Bone marrow (tissue), 2 donors: ENCODE results near the gene GABRG3.

Experiments used
- DNase-seq, 2 donors: peaks; one replicate each; lab custom pipeline; 2025; lab: John Stamatoyannopoulos, UW

The GABRG3 gene

DNA sequence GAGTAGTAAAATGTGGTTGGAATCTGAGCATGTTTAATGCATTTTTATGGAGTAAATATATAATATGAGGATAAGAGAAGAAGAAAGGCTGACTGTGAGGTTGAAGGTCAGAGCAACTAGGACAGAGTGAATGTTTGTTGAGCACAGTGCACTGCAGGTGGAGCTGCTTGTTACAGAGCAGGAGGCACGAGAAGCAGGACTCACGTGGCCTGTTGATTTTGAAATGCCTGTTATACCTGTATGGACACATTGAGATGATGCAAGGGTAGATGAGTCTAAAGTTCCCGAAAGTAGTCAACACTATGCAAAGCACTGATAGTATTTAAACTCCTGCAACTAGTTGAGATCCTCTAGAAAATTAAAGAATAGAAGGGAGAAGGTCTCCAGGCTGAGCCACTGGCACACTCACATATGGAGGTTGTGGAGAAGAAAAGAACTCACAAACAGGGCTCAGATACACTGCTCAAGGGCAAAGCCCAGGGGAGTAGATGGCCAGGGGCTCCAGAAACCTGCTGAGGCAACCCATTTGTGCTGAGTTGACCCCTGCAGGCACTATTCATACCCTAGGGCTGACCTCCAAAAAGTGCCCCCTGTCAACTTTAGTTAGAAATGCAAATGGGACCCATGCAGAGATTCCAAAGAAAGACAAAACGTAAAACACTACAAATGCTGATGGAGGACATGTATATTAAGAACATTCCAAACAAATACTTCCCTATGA lies 541.5 kb downstream of the GABRG3 start:
- no peak for DNase-seq

- no peak for DNase-seq
Observed at GRCh38 chr15:27514526-27514925, 543.5 kb downstream of the GABRG3 start.

GRCh38 chr15:27527490-27528067 lies 556.6 kb downstream of the GABRG3 start:
- no peak for DNase-seq

DNA sequence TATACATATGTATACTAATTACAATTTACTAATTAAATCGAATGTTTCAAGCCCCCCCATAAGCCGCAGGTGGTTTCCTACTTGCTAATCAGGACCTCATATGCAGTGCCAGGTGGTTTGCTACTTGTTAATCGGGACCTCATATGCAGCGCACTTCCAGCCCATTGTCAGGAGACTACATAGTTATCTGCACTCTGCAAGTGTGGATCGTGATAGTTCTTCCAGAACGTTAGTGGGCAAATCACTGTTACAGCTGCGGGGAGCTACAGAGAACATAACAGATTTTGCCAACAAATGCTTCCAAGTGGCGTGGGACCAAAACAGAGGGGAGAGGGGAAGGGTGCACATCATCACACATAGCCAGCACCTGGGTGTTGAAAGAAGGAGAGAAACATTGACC lies 558.4 kb downstream of the GABRG3 start:
- no peak for DNase-seq

GRCh38 chr15:27530994-27531393 lies 560.0 kb downstream of the GABRG3 start:
- DNase-seq, result no peak

DNA sequence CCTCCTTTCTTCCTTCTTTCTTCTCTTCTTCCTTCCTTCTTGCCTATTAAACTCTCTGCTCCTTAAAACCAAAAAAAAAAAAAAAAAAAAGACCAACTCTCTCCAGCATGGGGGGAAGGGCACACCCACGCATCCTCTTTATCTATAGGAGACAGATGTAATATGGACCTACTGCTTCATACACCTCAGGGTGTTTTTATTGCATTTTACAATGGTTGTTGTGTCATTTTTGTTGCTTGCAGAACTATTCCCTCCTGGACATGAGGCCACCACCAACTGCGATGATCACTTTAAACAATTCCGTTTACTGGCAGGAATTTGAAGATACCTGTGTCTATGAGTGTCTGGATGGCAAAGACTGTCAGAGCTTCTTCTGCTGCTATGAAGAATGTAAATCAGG lies 561.4 kb downstream of the GABRG3 start:
- no peak for DNase-seq

GRCh38 chr15:27535445-27536129 lies 564.6 kb downstream of the GABRG3 start:
- no peak for DNase-seq

DNA sequence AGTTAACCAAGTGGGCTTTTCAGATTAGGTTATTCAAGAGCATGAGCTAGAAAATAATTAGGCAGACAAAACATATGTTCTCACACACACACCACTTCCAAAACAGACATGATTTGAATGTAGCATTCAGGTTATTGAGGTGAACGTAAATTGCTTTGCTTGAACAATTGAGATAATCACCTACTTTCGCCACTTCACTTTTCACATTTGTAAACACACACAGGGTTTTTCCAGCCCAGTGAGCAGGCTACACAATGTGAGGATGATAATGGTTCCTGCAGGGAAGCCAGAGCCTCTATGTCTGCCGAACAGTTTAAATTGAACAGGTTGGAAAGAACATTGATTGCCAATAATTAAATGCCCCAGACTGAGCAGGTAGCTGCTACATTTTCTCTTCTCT lies 567.3 kb downstream of the GABRG3 start:
- DNase-seq, result no peak

- no peak for DNase-seq
Observed at GRCh38 chr15:27541581-27541980, 570.6 kb downstream of the GABRG3 start.

GRCh38 chr15:27545494-27546255 lies 574.7 kb downstream of the GABRG3 start:
- no peak for DNase-seq

- DNase-seq, result no peak
Observed at GRCh38 chr15:27549746-27550145, 578.8 kb downstream of the GABRG3 start.

- DNase-seq, result no peak
Observed at GRCh38 chr15:27550635-27551034, 579.7 kb downstream of the GABRG3 start.

DNA sequence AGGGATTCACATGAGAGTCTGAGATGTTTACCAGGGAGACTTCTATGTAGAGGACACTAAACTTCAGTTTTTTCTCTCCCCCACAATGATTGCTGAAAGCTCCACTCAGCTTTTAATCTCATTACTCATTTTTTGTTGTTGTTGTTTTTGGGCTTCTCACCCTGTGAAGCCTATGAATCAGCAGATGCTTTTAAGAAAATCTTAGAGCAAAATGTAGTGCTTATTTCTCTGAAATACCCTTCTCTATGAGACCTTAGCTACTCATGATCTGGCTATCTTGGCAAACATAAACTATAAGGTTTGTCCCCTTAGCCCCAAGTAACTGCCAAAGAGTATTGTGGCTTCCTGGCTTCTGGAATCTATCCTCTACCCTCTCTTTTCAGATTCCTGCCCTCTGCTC lies 590.8 kb downstream of the GABRG3 start:
- no peak for DNase-seq

DNA sequence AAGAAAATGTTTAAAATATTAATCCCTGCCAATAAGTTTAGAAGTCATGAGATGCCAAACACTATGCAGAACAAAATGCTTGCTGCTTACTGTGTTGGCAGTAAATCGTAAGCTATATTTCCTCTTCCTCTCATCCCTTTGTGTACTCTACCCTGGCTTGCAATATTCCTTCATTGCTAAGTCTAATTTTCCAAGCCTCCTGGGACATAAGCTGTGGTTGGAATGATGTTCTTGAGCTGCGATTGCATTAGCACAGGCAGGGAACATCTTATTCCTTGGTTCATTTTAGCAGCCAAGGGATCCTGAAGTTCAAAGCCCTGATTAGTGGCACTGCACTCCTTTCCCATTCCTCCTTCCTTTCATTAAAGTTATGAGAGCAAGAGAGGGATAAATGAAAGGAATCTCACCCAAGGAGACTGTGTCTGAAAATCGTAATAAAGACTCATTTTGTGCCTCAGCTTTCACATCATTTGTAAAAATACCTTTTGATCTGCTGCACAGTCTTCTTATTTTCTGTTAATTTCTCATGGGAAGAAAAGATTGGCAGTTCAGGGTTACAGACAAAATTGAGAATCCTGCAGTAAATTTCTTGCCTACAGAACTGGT lies 592.9 kb downstream of the GABRG3 start:
- DNase-seq, result no peak

- no peak for DNase-seq
Observed at GRCh38 chr15:27564656-27565055, 593.7 kb downstream of the GABRG3 start.

DNA sequence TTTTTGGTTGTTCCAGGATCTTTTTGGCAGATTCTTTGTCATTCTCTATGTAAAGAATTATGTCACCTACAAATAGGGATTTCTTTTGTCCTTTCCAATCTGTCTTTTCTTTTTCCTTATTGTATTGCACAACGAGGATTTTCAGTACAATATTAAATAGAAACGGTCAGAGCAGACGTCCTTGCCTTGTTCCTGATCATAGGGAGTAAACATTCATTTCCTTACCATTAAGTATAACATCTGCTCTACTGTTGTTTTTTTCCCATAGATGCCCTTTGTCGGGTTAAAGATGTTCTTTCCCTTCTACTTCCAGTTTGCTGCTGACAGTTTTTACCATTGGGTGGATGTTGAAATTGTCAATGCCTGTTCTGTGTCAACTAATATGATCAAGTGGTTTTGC lies 599.8 kb downstream of the GABRG3 start:
- no peak for DNase-seq

DNA sequence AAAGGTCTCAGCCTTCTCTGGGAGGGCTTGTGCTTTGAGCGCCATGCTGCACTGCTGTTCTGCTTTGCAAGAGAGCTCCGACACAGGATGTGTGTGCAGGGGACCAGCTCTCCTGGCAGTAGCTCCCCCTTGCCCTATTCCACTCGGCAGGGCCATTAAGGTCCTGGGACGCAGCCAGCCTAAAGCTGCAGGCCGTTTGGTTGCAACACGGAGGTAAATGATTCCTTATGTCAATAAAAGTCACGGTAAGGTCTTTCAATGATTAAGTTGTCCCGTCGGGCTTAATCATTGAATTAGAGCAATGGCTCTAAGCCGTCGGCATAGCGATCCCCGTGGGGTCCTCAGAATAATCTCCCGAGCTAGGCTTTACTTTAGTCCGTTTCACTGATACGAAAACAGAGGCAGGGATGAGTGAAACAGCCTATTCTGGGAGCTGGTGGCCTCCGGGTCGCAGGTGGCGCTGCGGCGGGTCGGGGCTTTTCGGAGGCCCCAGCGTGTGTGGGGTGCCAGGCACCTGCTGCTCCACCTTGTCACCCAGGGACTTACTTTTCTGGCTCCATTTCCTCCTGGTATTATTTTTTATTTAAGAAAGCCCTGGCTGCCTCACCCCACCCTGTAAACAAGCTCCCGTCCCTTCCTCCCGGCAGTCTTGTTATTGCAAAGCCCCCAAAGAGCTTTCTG lies 603.0 kb downstream of the GABRG3 start:
- DNase-seq, result no peak

DNA sequence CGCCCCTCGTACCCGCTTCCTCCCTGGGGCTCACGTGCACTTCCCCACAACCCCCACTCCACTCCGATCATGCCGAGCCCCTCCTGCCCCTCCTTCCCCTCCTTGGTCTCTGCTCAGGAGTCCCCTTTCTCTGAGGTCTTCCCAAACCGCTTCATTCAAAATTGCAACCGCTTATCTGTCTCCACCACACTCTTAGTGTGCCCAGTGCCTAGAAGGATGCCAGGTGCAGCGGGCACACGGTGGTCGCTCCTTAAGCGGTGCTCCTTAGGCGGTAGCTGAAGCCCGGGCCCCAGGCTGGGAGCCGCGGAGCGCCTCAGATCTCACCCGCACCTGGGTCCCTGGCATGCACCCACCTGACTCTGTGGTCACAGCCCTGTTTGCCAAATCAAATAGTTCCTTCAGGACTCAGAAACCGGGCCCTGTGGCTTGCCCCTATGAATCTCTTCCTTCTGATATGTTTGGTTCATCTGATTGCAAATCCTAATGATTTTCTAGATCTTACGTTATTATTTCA lies 603.6 kb downstream of the GABRG3 start:
- DNase-seq, result no peak

GRCh38 chr15:27575521-27575920 lies 604.5 kb downstream of the GABRG3 start:
- DNase-seq, result no peak

- no peak for DNase-seq
Observed at GRCh38 chr15:27576576-27576975, 605.6 kb downstream of the GABRG3 start.

DNA sequence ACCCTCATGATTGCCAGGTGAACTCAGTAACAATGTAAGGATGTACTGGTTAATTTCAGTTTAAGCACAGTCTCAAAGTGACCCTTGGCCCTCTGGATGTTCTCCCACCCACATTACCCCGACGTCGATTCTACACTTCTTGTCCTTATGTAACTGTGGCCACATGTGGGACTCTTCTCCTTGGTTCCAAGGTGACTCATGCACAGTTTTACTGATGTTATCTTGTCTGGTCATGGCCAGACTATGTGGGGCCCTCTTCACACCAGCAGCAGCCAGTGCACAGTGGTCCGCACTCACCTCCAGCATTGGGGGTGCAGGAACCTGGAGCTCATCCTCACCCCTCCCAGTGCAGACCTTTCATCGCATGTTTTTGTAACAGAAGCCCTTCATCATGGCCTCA lies 608.8 kb downstream of the GABRG3 start:
- DNase-seq, result no peak
